ENCODE results near the gene EFCAB8.

The EFCAB8 gene

DNA sequence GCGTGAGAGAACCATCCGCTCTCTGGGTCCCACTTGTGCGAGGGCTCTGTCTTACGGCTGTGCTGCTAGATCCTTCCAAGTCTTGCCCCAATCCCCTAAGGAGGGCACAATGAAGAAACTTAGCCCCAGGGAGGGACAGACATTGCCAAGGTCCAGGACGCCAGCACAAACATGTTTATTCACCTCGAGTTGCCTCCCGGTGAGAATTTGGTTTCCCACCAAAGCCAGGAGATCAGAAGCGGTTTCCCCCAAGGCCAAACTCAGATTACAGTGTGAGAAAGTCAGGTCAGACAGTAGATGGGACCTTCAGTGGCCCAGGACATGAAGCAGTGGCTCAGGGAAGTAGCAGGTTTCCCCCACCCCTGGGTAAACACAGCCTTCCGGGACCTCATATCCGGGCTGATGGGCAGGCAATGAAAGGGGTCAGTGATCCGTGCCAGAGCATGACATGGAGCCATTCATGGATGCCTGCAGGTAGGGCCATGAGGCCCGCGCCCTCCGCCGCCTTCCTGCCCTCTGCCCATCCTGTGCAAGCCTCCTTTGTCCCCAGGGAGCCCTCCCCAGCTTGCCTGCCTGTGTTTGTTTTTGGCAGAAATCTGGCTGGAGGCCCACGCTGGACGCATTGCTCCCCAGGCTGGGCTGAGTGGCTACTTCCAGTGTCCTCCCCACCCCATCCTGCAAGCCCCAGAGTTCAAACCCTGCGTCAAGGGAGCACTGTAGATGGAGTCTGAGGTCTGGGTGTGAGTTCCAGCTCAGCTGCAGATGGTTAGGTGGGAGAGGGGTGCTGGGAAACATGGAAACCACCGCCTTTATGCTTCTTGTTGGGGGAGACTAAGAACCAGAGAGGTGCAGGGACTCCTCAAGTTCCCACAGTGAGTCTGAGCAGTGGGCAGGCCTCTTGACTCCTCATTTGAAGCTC is 150.8 kb downstream of the EFCAB8 start:
- peak in 1 of 2 experiments; percentile 39 for DNase-seq

DNA sequence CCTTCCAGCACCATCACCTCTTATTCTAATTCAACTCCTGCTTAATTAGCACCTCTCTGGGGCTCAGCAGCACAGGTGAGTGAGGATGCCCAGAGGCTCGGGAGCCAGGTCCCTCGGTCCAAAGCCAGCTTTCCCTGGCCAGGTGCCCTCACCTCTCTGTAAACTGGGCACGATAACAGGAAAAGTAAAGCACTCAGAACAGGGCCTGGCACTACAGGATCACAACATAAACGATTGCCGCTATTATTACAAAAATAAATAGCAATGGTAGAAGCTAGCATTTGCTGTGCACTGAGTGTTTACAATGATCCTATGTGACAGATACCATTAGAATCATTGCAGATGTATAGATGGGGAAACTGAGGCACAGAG is 151.4 kb downstream of the EFCAB8 start:
- DNase-seq: no peak

DNA sequence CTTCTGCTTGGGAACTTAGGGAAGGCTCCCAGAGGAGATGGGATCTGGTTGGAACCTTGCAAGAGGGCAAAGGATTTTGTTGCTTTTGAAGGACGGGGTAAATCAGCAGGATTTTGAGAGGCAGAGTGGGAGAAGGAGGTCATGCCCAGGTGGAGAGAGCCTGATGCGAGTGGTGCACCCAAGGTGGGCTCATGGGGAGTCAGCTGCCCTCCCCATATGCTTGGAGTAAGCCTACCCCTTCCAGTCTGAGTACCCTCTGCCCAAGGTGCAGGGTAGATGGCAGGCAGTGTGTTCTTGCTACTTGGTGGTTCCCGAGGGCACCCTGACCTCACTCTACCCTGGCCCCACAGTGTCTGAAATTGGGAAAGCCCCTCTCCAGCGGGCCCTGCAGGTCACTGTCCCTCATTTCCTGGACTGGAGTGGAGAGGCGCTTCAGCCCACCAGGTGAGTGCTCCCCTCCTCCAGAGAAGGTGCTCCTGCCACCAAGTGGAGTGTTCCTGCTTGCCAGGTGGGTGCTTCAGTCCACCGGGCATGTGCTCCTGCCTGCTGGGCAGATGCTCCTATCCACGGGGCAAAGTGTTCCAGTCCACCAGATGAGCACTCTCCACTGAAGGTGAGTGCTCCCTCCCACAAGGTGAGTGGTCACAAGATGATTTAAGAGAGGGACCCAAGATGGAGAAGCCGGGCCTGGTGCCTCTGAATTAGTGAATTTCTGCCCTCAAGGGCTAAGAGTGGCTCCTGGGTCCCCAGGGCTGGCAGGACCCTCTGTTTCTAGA is 152.1 kb downstream of the EFCAB8 start:
- DNase-seq: no peak
